Tongue (tissue), 2 donors: ENCODE results near the gene KCNAB2. TPM values are rescaled to one million over a fixed set of nuclear protein-coding genes. Genes with fewer than 3 reads are reported as not detected.
A peak's percentile ranks its signal among the peaks of the same experiment; 100 is the strongest.

Experiments used
- DNase-seq: peaks from one replicate; pipeline ENCODE4 v3.0.0-alpha.2; 2015
- total RNA-seq: library from RNA; depleted of rRNA; stranded (reverse); fragments of >200 nt; gene quantifications from one replicate; pipeline ENCODE4 v1.2.3, GENCODE V29; 2014

KCNAB2 gene
- 6.3 TPM for total RNA-seq

- no peak for DNase-seq
These were observed at the start of gene KCNAB2 for GRCh38 chr1:6045561-6045960. KCNAB2 (plus strand) TSS chr1:6045888; CDS start chr1:6051537, 5,649 bp downstream.

DNA sequence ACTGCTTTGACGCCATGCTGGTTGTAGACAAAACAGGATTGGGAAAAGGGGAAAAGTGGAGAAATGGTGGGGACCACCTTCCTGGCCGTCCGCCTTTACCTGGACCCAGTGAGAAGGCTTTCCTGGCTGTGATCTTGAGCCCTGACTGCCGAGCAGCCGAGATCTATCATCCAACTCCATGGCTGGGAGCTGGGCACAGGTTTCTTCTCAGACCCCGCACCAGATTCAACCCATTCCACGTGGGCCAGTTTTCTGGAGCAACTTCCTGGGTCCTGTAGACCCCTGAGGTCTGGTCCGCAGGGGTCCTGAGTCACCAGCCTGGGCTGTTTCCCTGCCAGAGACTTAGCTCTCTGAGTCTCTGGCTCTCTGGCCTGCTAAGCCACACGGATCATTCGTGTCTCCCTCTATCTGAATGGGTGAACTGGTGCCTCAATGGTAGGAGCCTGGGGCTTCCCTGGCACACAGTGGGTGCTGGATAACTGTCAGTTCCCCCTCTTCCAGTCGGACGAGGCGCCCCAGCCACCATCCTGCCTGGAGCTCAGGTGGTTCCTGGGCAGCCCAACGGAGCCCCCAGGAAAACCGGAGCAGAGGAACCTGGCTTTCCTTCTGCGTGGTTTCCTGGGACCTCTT is 48.9 kb upstream of the KCNAB2 start:
- no peak for DNase-seq

- no peak for DNase-seq
These were observed 48.4 kb upstream of the KCNAB2 start for GRCh38 chr1:5997316-5997715.

DNA sequence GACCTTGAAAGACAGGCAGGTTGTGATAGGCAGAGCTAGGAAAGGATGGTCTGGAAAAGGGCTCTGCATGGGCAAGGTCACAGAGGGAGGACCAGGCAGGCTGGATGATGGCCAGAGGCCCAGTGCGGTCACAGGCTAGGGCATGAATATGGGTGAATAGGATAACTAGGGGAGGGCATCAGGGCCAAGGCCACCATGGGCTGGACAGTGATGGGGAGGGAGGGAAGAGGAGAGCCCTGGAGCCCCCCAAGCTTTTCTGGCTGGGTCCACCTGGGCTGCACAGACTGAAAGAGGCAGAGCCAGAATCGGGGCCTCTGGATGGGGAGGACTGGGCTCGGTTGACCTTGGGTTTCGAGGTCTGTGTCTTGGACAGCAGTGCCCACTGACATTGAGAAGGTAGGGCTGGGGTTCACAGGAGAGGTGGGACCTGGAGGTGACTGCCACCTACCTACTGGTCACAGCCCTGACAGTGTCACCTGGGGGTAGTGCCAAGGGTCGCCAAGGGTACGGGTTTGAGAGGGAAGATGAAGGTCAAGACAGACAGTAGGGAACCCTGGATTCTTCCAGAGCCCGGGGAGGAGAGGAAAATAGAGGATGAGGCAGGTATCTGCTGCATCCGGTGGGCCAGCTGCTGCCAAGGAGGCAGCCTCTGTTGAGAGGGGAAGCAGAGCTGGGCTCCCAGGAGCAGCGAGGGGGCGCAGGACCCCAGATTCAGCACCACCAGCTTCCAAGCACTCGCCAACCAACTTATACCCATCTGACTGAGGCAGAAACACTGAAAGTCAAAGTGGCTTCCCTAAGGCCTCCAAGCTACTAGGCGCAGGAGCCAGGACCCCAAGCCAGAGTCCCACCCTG is 47.4 kb upstream of the KCNAB2 start:
- no peak for DNase-seq

- no peak for DNase-seq
These were observed 46.8 kb upstream of the KCNAB2 start for GRCh38 chr1:5998906-5999301.

- DNase-seq: no peak
These were observed 45.8 kb upstream of the KCNAB2 start for GRCh38 chr1:5999711-6000443.

DNA sequence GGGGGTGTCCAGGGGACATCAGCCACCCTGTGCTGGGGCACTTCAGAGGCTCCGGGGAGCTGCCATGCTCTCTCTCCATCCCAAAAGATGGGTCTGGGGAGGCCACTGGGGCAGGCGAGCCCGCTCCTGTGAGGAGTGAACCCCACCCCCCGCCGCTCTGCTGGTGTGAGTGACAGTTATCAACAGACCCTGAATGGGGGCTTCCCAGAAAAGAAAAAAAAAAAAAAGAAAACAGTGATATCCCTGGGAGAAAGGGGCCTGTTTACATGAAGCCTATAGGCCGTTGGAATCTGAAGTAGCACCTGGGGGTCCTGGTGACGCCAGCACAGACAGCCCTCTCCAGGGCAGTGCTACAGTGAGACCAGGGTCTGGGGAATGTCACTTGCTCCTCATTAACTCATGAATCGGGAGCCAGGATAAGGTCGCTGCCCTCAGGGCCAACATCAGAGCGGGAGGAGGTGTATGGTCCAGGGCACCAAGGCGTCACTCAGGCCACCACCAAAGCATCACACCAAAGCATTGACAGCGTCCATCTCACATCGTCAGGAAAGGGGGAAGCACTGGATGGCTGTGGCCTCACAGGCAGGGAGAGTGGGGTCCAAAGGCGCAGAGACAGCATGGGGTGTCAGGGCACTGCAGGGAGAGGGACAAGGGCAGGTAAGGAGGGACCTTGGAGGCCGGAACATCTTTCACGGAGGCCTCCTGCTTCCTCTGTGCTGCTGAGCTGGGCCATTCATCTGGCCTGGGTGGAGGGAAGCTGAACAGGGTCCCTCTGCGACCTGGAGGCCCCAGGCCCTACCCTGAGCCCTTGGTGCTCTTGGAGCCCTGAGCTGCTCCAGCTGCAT is 45.0 kb upstream of the KCNAB2 start:
- no peak for DNase-seq

GRCh38 chr1:6001992-6002576 is 43.6 kb upstream of the KCNAB2 start:
- peak; percentile 55 for DNase-seq

DNA sequence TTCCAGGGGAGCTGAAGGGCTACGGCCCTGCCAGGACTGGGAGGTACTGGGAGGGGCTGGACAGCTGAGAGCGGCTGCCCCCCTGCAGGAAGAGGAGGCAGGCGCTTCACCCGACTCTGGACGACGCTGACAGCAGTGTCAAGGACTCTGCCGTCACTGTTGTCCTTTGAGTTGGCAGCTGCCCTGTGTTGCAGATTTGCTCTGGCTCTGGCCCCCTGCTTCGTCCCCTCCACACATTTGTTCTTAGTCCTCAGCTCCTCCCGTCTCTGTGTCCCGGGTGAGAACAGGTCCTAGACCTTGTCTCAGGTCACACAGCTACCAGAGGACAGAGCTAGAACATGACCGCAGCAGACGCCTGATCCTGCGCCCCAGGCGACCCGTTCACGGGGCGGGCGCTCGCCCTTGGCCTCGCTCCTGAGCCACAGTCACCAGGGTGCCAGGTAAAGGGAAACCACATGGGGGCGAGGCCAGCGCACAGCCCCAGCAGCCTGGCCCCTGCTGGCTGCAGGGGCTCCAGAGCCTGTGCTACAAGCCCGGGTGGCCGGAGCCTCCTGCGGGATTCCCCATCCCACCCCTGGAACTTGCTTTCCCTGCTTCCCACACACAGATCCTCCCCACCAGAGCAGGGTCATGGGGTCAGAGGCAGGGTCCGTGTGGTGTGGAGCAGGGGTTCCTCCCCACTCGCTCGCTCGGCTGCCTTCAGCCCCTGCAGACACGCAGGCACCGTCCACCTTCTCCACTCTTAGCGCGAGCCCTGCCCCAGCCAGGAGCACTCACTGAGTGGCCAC is 42.8 kb upstream of the KCNAB2 start:
- peak; percentile 68 for DNase-seq

DNA sequence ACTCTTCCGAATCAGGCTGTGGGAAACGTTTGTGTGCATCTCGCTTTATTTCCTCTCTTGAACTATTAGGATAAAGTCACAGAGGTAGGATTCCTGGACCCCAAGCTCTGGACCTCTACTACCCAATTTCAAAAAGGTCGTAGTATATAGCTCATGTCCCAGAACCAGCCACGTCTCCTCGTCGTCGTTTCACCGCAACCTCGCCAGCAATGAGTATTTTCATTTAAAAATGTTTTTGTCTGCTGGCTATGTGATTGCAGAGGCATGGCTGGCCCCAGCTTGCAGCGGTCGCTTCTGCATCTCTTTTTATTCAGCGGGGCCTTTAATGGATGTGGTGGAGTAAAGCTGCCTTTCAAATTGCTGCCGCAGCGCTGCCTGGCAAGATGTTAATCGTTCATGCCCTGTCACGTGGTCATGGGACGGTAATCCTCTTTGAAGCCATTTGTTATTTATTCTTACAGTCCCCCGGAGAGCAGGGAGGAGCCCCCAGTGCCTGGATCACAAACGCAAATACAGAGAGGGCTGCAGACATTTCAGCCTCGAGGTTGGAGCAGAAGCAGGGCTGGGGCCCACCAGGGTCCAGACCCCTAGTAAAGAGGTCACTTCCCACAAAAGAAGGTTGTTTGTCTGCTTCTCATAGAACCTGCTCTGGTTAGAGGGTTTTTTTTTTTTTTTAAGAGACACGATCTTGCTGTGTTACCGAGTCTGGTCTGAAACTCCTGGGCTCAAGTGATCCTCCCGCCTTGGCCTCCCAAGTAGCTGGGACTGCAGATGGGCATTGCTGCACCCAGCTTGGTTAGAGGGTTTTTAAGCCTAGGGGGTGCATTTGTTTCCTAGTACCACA is 41.9 kb upstream of the KCNAB2 start:
- peak; percentile 51 for DNase-seq

GRCh38 chr1:6004412-6005123 is 41.1 kb upstream of the KCNAB2 start:
- DNase-seq: no peak

GRCh38 chr1:6005276-6005917 is 40.3 kb upstream of the KCNAB2 start:
- no peak for DNase-seq

GRCh38 chr1:6006882-6007281 is 38.8 kb upstream of the KCNAB2 start:
- no peak for DNase-seq

DNA sequence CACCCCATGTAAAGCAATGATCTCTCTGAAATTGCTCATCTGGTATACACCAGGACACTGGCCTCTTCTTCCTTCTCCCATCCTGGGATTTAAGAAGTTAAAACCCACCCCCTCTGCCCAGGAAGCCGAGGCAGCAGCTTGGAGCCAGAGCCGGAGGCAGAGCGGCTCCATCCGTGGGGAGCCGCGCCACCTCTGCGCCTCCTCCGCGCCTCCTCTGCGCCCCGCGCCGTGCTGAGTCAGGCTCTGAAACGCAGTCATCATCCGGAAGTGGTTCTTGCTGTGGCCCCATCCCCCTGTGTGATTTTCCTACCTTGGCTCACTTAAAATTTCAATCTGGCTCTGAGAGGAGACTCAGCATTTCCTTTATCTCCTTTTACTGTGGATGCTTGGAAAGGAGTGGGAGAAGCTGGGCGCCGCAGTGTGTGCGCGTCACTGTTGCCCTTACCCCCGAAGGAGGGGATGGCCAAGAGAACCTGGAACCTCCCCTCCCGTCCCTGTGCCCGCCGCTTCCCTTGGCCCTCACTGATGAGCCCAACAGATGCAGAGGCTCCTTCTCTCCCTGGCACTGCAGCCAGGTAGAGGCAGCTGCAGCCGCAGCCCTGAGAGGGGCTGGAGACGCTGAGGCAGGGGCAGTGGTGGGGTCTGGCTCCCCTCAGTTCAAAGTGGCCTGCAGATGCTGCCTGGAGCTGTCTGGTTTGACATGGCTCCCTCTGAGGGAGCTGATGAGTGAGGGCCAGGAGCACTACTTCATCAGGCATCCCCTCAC is 38.2 kb upstream of the KCNAB2 start:
- no peak for DNase-seq

GRCh38 chr1:6008084-6008415 is 37.6 kb upstream of the KCNAB2 start:
- DNase-seq: no peak

- DNase-seq: no peak
These were observed 37.0 kb upstream of the KCNAB2 start for GRCh38 chr1:6008696-6009095.

DNA sequence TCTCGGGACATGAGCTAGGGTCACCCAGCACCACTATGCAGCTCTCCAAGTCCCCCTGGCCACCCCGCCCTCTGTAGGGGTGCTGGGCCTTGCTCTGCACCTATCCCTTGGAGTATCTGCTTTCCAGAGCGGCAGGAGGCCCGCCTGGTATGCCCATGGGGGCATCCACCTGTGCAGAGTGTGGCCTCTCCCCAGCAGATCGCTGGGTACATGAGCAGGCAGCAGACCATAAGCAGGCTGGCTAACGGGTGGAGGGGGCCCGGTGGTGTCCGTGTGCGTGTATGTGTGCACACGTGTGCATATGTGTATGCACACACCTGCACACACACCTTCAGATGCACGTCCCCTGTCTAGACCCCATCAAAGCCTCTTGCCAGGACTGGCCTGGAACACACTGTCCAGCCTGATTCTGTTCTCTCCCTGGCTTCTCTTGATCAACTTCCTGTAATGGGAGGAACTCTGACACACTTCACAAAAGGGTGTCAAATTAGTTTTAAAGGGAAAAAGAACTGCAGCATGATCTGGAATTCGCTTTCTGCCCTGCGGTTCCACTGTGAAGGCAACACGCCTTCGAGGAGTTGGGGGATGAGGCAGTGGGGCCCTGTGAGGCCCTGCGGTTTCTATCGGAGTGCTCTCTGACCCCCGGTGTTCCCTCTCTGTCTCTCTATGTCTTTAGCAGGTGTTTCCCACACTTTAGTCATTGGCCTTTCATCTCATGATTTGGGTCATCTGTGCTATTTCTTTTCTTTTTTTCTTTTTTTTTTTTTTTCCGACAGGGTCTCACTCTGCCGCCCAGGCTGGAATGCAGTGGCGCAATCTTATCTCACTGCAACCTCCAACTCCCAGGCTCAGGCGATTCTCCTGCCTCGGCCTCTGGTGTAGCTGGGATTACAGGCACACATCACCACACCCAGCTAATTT is 36.3 kb upstream of the KCNAB2 start:
- DNase-seq: no peak
